ENCODE measurements around the gene CNOT3. TPM values are rescaled to one million over a fixed set of nuclear protein-coding genes. Genes with fewer than 3 reads are reported as not detected.

The CNOT3 gene
- total RNA-seq, 1 experiment from 2014 or later: 91.2 TPM

GRCh38 chr19:54136086-54136863, 1.3 kb upstream of the CNOT3 start:
- Histone ChIP-seq H3K79me2 (ENCODE audit: insufficient read depth, low read length) (peaks cover 23% of the 10 kb centered on the region; the same call in 1 of the 2 replicates), H4K8ac (replicated peaks; ENCODE audit: insufficient read length, low read depth, low read length) (no peak overlapping the region), H4K20me1 (ENCODE audit: control insufficient read depth, insufficient read depth, insufficient read length) (peaks cover 3% of the 10 kb centered on the region), H4K91ac (ENCODE audit: insufficient read length, low read depth, low read length) (no peak overlapping the region), H2BK12ac (ENCODE audit: insufficient read length, low read depth, low read length) (no peak overlapping the region), H2AFZ (ENCODE audit: low read length) (no peak overlapping the region), H2BK5ac (ENCODE audit: insufficient read length, low read length) (no peak overlapping the region), H3K23ac (ENCODE audit: insufficient read length, low read depth, low read length) (no peak overlapping the region), H3K79me1 (ENCODE audit: insufficient read depth, low read depth, low read length, poor library complexity, severe bottlenecking) (peaks cover 17% of the 10 kb centered on the region), H3K27me3 (ENCODE audit: insufficient read depth, low read length) (no peaks in the 10 kb centered on the region), H3K9ac (ENCODE audit: extremely low read depth, insufficient read length, low read length) (peak overlapping the region; percentile 59), H2BK15ac (ENCODE audit: low read depth, low read length) (no peak overlapping the region), H3T11ph (ENCODE audit: low read length) (no peak overlapping the region), H4K5ac (ENCODE audit: insufficient read length, low read depth, low read length) (no peak overlapping the region), H3K4me2 (ENCODE audit: insufficient read depth, insufficient read length, low read length) (peak overlapping the region; percentile 94), H3K4me1 (ENCODE audit: insufficient read depth, low read length) (no peaks in the 10 kb centered on the region), H3K56ac (ENCODE audit: insufficient read length, low read depth, low read length) (no peak overlapping the region), H2AK5ac (ENCODE audit: insufficient read length, low read length) (no peak overlapping the region), H2BK120ac (ENCODE audit: low read depth, low read length, poor library complexity, severe bottlenecking) (no peak overlapping the region), H3K14ac (ENCODE audit: insufficient read depth, low read length) (no peak overlapping the region), H3K23me2 (ENCODE audit: insufficient read length, low read depth, low read length, poor library complexity, severe bottlenecking) (peaks cover 15% of the 10 kb centered on the region), H3K18ac (ENCODE audit: insufficient read length, low read depth, low read length) (no peak overlapping the region), H3K4ac (ENCODE audit: low read depth, low read length) (no peak overlapping the region), H3K9me3 (ENCODE audit: control insufficient read depth, low read depth, low read length) (peaks cover 4% of the 10 kb centered on the region), H3K27ac (ENCODE audit: insufficient read length, low read depth, low read length) (no peak overlapping the region), H2BK20ac (ENCODE audit: low read depth, low read length, poor library complexity, severe bottlenecking) (no peak overlapping the region)
- DNase-seq: no peak
- Mint-ChIP-seq H3K36me3 (ENCODE audit: insufficient read depth in 1 of 3, low read depth in 3 of 3) (peaks cover 25 to 52% (median 33%) of the 10 kb centered on the region in 3 experiments), H3K27ac (peak overlapping the region; percentile 90 to 97 (median 93)), H3K4me1 (peaks cover 35 to 39% of the 10 kb centered on the region in 2 experiments), H3K9me3 (peaks cover 11 to 12% of the 10 kb centered on the region in 2 experiments), H3K27me3 (ENCODE audit: low read depth) (peaks cover 1% of the 10 kb centered on the region; the same call in 1 of the 2 replicates), H3K4me3 (peak overlapping the region; percentile 80 to 93)
- TF ChIP-seq CTCF (conservative IDR thresholded peaks at IDR 0.05): no peak
- WGBS (ENCODE audit: extremely low coverage, insufficient read length, low lambda C conversion rate): no CpG with 5 or more reads among the region's 30 CpGs

All from H9 (cell line).